OCI-LY1 (cell line): ENCODE data around the gene LTBP2.

ENCODE experiments used
- H2AFZ ChIP-seq: fragments of 200-600 bp; sonication (generic), shearing (Covaris generic); 2 replicates; pipeline ENCODE4 v1.6.0; 2014; ENCODE audit warnings: antibody characterized with exemption, mild to moderate bottlenecking, low read length
- H3F3A ChIP-seq: fragments of 200-600 bp; sonication (generic), shearing (Covaris generic); 2 replicates; pipeline ENCODE4 v1.6.0; 2014; ENCODE audit warnings: mild to moderate bottlenecking, antibody characterized with exemption, low read length, moderate library complexity; ENCODE audit not compliant: insufficient read depth
- H3K27ac ChIP-seq: fragments of 200-600 bp; sonication (generic); 2 replicates; pipeline ENCODE4 v1.5.1; 2014; ENCODE audit warnings: low read length, mixed run types, mild to moderate bottlenecking, low read depth; ENCODE audit not compliant: poor library complexity, severe bottlenecking
- H3K27me3 ChIP-seq: fragments of 200-600 bp; sonication (generic); 2 replicates; pipeline ENCODE4 v1.6.0; 2014; ENCODE audit warnings: antibody characterized with exemption, mild to moderate bottlenecking, low read length, moderate library complexity; ENCODE audit not compliant: insufficient read depth
- H3K36me3 ChIP-seq: fragments of 200-600 bp; sonication (generic); 2 replicates; pipeline ENCODE4 v1.6.1; 2014; ENCODE audit warnings: mild to moderate bottlenecking, antibody characterized with exemption, low read length, moderate library complexity, mixed read lengths; ENCODE audit not compliant: insufficient read depth
- H3K4me1 ChIP-seq: fragments of 200-600 bp; sonication (generic); 2 replicates; pipeline ENCODE4 v1.5.1; 2014; ENCODE audit warnings: mild to moderate bottlenecking, low read length, moderate library complexity; ENCODE audit not compliant: insufficient read depth, severe bottlenecking
- H3K4me2 ChIP-seq: fragments of 200-600 bp; sonication (generic), shearing (Covaris generic); 2 replicates; pipeline ENCODE4 v1.6.1; 2014; ENCODE audit warnings: low read length
- H3K4me3 ChIP-seq: fragments of 200-600 bp; sonication (generic); 2 replicates; pipeline ENCODE4 v1.5.1; 2014; ENCODE audit warnings: low read length, low read depth, mild to moderate bottlenecking, mixed read lengths; ENCODE audit not compliant: poor library complexity, severe bottlenecking
- H3K79me2 ChIP-seq: fragments of 200-600 bp; shearing (Covaris generic); 2 replicates; pipeline ENCODE4 v1.6.1; 2016; ENCODE audit warnings: mixed run types, low read length, mixed read lengths; ENCODE audit not compliant: insufficient read depth
- H3K9ac ChIP-seq: fragments of 200-600 bp; sonication (generic), shearing (Covaris generic); 2 replicates; pipeline ENCODE4 v1.6.1; 2014; ENCODE audit warnings: mild to moderate bottlenecking, low read length, mixed read lengths
- H3K9me2 ChIP-seq: fragments of 200-600 bp; sonication (generic), shearing (Covaris generic); 2 replicates; pipeline ENCODE4 v1.6.1; 2014; ENCODE audit warnings: low read depth, mild to moderate bottlenecking, low read length, mixed read lengths
- H3K9me3 ChIP-seq: fragments of 200-600 bp; shearing (Covaris generic); 2 replicates; pipeline ENCODE4 v1.6.1; 2014; ENCODE audit warnings: low read length, mixed read lengths
- H4K20me1 ChIP-seq: fragments of 200-600 bp; sonication (generic), shearing (Covaris generic); 2 replicates; pipeline ENCODE4 v1.6.0; 2016; ENCODE audit warnings: mild to moderate bottlenecking, low read length; ENCODE audit not compliant: insufficient read depth
- CTCF ChIP-seq: fragments of 200-600 bp; sonication (generic), shearing (Covaris generic); IDR thresholded peaks from 2 replicates; pipeline ENCODE4 v1.5.1; 2017; ENCODE audit warnings: mild to moderate bottlenecking, antibody characterized with exemption, low read length, moderate library complexity, mixed read lengths
- EZH2 ChIP-seq: fragments of 200-600 bp; sonication (generic), shearing (Covaris generic); IDR thresholded peaks from 2 replicates; pipeline ENCODE4 v1.8.0; 2017; ENCODE audit warnings: borderline replicate concordance, mixed run types, mild to moderate bottlenecking, antibody characterized with exemption, low read length, moderate library complexity, mixed read lengths

The LTBP2 gene

GRCh38 chr14:74507085-74507484 lies 105.0 kb downstream of the LTBP2 start:
- no peak overlapping the region for H3K27ac ChIP-seq

GRCh38 chr14:74506411-74506851 lies 105.6 kb downstream of the LTBP2 start:
- no peaks in the 10 kb centered on the region for H3K9me2 ChIP-seq
- H3K36me3 ChIP-seq: no peaks in the 10 kb centered on the region
- no peak overlapping the region for H2AFZ ChIP-seq
- no peak for TF ChIP-seq CTCF
- no peak for TF ChIP-seq EZH2
- no peak overlapping the region for H3K4me2 ChIP-seq
- no peaks in the 10 kb centered on the region for H3K4me1 ChIP-seq
- H3K9ac ChIP-seq: no peak overlapping the region
- no peaks in the 10 kb centered on the region for H3K9me3 ChIP-seq
- no peaks in the 10 kb centered on the region for H4K20me1 ChIP-seq
- H3K79me2 ChIP-seq: no peaks in the 10 kb centered on the region
- no peaks in the 10 kb centered on the region for H3F3A ChIP-seq
- no peak overlapping the region for H3K27ac ChIP-seq
- H3K4me3 ChIP-seq: no peak overlapping the region
- no peaks in the 10 kb centered on the region for H3K27me3 ChIP-seq

More at GRCh38 chr14:74507085-74507484, 105.0 kb downstream of the LTBP2 start:
- Histone ChIP-seq H3K9ac (no peak overlapping the region), H3F3A (no peaks in the 10 kb centered on the region), H2AFZ (no peak overlapping the region), H3K9me3 (no peaks in the 10 kb centered on the region), H3K36me3 (no peaks in the 10 kb centered on the region), H3K9me2 (no peaks in the 10 kb centered on the region), H3K4me1 (no peaks in the 10 kb centered on the region), H3K4me3 (no peak overlapping the region), H4K20me1 (no peaks in the 10 kb centered on the region), H3K79me2 (no peaks in the 10 kb centered on the region), H3K4me2 (no peak overlapping the region), H3K27me3 (no peaks in the 10 kb centered on the region)
- TF ChIP-seq EZH2 (no peak), CTCF (no peak)

- Histone ChIP-seq H3K27me3 (no peaks in the 10 kb centered on the region), H3K9me3 (no peaks in the 10 kb centered on the region), H3K9ac (no peak overlapping the region), H3K4me1 (no peaks in the 10 kb centered on the region), H3K79me2 (no peaks in the 10 kb centered on the region), H3K27ac (no peak overlapping the region), H4K20me1 (no peaks in the 10 kb centered on the region), H3K4me2 (no peak overlapping the region), H3F3A (no peaks in the 10 kb centered on the region), H3K9me2 (no peaks in the 10 kb centered on the region), H3K4me3 (no peak overlapping the region), H2AFZ (no peak overlapping the region), H3K36me3 (no peaks in the 10 kb centered on the region)
- TF ChIP-seq CTCF (no peak), EZH2 (no peak)
These were observed 106.2 kb downstream of the LTBP2 start for GRCh38 chr14:74505831-74506230.
